ENCODE measurements around the gene CNN1.

GRCh38 chr19:11528551-11529341 is 9.9 kb upstream of the CNN1 start, which contains the start of gene ECSIT:
- TF ChIP-seq EP300 (IDR thresholded peaks at IDR 0.05; ENCODE audit: low read depth in 2 of 2, low read length in 2 of 2) (no peak), EP300 (CRISPR knock-in tag; IDR thresholded peaks at IDR 0.05; ENCODE audit: borderline replicate concordance) (no peak), HNRNPK (IDR thresholded peaks at IDR 0.05; ENCODE audit: low read depth, low read length, poor library complexity, severe bottlenecking) (no peak), POLR2AphosphoS5 (IDR thresholded peaks at IDR 0.05; ENCODE audit: low read depth, low read length) (peak; percentile 64), ZNF367 (CRISPR knock-in tag; IDR thresholded peaks at IDR 0.05; ENCODE audit: borderline replicate concordance) (no peak), ZBTB10 (CRISPR knock-in tag; IDR thresholded peaks at IDR 0.05; ENCODE audit: borderline replicate concordance) (no peak), SMC3 (IDR thresholded peaks at IDR 0.05; ENCODE audit: low read length) (no peak), ZNF260 (CRISPR knock-in tag; IDR thresholded peaks at IDR 0.05; ENCODE audit: borderline replicate concordance, low read depth) (no peak), THAP8 (CRISPR knock-in tag; IDR thresholded peaks at IDR 0.05; ENCODE audit: borderline replicate concordance) (no peak)
- TF ChIP-seq, protein P1, sequence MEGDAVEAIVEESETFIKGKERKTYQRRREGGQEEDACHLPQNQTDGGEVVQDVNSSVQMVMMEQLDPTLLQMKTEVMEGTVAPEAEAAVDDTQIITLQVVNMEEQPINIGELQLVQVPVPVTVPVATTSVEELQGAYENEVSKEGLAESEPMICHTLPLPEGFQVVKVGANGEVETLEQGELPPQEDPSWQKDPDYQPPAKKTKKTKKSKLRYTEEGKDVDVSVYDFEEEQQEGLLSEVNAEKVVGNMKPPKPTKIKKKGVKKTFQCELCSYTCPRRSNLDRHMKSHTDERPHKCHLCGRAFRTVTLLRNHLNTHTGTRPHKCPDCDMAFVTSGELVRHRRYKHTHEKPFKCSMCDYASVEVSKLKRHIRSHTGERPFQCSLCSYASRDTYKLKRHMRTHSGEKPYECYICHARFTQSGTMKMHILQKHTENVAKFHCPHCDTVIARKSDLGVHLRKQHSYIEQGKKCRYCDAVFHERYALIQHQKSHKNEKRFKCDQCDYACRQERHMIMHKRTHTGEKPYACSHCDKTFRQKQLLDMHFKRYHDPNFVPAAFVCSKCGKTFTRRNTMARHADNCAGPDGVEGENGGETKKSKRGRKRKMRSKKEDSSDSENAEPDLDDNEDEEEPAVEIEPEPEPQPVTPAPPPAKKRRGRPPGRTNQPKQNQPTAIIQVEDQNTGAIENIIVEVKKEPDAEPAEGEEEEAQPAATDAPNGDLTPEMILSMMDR (CRISPR knock-in tag; IDR thresholded peaks at IDR 0.05) = peak; percentile 10; the same call in 1 of the 2 replicates

Data from HepG2 (cell line).